T-helper 1 cell treated with Interleukin-12 subunit alpha and Interleukin-12 subunit beta and Interleukin-4 antibody, amounts not matched to agents 30 μg/mL and 1 μg/mL, for 36 hours (primary cell): Measurements from ENCODE around the gene TOX3.

Experiments used
- H3K27ac Mint-ChIP-seq: one replicate; pipeline ENCODE4 v1.8.0; 2021; ENCODE audit warnings: mild to moderate bottlenecking, mixed read lengths
- H3K27me3 Mint-ChIP-seq: one replicate; pipeline ENCODE4 v1.8.0; 2021; ENCODE audit warnings: low read depth, mixed read lengths
- H3K36me3 Mint-ChIP-seq: one replicate; pipeline ENCODE4 v1.8.0; 2021; ENCODE audit warnings: low read depth, mixed read lengths
- H3K4me1 Mint-ChIP-seq: one replicate; pipeline ENCODE4 v1.8.0; 2021; ENCODE audit warnings: low read depth, mixed read lengths
- H3K4me3 Mint-ChIP-seq: one replicate; pipeline ENCODE4 v1.8.0; 2021; ENCODE audit warnings: mild to moderate bottlenecking, moderate library complexity, mixed read lengths
- H3K9me3 Mint-ChIP-seq: one replicate; pipeline ENCODE4 v1.8.0; 2021; ENCODE audit warnings: mixed read lengths

Gene TOX3

GRCh38 chr16:52446080-52446479 lies 100.9 kb downstream of the TOX3 start:
- H3K27me3 Mint-ChIP-seq, result no peaks in the 10 kb centered on the region

DNA sequence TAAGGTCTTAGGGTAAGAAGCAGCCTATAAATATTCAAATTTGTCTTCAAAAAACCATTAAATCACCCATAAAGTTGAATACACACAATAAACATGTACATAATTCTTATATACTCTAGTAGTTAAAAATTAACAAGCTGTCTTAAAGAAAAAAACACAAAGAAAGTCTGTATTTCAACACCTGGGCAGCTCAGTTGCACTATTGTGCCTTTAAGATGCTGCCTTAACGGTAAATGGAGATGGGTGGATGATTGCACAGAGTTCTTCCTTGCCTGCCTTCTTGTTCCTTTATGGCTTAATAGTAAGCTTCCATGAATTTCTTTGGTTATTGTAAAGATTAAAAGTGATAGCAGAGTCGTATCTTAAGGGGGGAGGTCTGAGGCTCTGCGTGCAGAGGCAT lies 105.1 kb downstream of the TOX3 start:
- H3K4me3 Mint-ChIP-seq, result no peak overlapping the region
- no peaks in the 10 kb centered on the region for H3K4me1 Mint-ChIP-seq
- H3K27ac Mint-ChIP-seq, result no peak overlapping the region

More at GRCh38 chr16:52446080-52446479, 100.9 kb downstream of the TOX3 start:
- H3K27ac Mint-ChIP-seq, result no peak overlapping the region
- peaks cover 7% of the 10 kb centered on the region for H3K9me3 Mint-ChIP-seq
- H3K4me3 Mint-ChIP-seq, result no peak overlapping the region
- no peaks in the 10 kb centered on the region for H3K36me3 Mint-ChIP-seq
- H3K4me1 Mint-ChIP-seq, result no peaks in the 10 kb centered on the region

GRCh38 chr16:52440248-52440647 lies 106.7 kb downstream of the TOX3 start:
- H3K27ac Mint-ChIP-seq, result no peak overlapping the region
- H3K36me3 Mint-ChIP-seq, result no peaks in the 10 kb centered on the region
- no peaks in the 10 kb centered on the region for H3K4me1 Mint-ChIP-seq
- H3K27me3 Mint-ChIP-seq, result no peaks in the 10 kb centered on the region
- H3K4me3 Mint-ChIP-seq, result no peak overlapping the region
- peaks cover 9% of the 10 kb centered on the region for H3K9me3 Mint-ChIP-seq

More for the DNA sequence above, 105.1 kb downstream of the TOX3 start:
- Mint-ChIP-seq H3K27me3 (no peaks in the 10 kb centered on the region), H3K9me3 (peaks cover 9% of the 10 kb centered on the region), H3K36me3 (no peaks in the 10 kb centered on the region)

DNA sequence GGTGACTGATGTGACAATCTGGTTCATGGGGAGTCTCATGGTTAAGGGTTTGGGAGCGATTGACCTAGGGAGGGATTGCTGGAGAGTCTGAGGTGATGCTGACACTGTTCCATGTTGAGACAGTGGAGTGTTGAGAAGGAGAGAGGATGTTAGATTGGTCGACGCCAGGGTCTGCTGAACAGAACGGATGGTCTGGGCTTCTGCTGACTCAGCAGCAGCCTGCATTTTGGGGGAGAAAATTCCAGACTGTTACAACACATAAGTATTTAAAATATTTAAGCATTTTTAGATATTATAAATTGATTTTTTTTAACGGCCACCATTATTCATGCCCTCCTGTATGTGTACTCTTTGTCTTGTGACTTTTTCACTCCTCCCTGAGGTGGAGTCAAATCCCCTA lies 107.2 kb downstream of the TOX3 start:
- H3K27ac Mint-ChIP-seq, result no peak overlapping the region
- no peaks in the 10 kb centered on the region for H3K27me3 Mint-ChIP-seq
- no peak overlapping the region for H3K4me3 Mint-ChIP-seq
- no peaks in the 10 kb centered on the region for H3K4me1 Mint-ChIP-seq
- H3K9me3 Mint-ChIP-seq, result peaks cover 9% of the 10 kb centered on the region
- H3K36me3 Mint-ChIP-seq, result no peaks in the 10 kb centered on the region

- no peaks in the 10 kb centered on the region for H3K36me3 Mint-ChIP-seq
- no peaks in the 10 kb centered on the region for H3K4me1 Mint-ChIP-seq
- H3K9me3 Mint-ChIP-seq, result peaks cover 9% of the 10 kb centered on the region
- H3K4me3 Mint-ChIP-seq, result no peak overlapping the region
- no peaks in the 10 kb centered on the region for H3K27me3 Mint-ChIP-seq
- no peak overlapping the region for H3K27ac Mint-ChIP-seq
Observed at GRCh38 chr16:52439171-52439701, 107.7 kb downstream of the TOX3 start.

DNA sequence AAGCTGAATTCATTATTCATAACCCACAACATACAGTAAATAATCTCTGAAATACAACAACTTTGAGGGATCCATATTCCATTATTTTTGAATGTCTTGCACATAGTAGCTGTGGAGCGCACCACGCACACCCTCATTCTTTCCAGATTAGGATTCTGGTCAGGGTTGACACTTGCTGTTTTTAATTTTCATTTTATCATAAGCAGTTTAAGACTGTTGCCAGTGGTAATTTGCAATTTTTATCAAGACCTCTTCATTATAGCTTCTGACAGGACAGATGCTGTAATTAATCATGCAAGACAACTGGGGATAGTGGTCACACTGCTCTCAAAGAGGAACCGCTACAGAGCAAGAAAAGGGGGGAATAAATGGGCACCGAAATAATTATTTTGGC lies 109.7 kb downstream of the TOX3 start:
- Mint-ChIP-seq H3K4me3 (no peak overlapping the region), H3K27ac (no peak overlapping the region), H3K27me3 (no peaks in the 10 kb centered on the region), H3K9me3 (peaks cover 9% of the 10 kb centered on the region), H3K36me3 (no peaks in the 10 kb centered on the region), H3K4me1 (no peaks in the 10 kb centered on the region)

DNA sequence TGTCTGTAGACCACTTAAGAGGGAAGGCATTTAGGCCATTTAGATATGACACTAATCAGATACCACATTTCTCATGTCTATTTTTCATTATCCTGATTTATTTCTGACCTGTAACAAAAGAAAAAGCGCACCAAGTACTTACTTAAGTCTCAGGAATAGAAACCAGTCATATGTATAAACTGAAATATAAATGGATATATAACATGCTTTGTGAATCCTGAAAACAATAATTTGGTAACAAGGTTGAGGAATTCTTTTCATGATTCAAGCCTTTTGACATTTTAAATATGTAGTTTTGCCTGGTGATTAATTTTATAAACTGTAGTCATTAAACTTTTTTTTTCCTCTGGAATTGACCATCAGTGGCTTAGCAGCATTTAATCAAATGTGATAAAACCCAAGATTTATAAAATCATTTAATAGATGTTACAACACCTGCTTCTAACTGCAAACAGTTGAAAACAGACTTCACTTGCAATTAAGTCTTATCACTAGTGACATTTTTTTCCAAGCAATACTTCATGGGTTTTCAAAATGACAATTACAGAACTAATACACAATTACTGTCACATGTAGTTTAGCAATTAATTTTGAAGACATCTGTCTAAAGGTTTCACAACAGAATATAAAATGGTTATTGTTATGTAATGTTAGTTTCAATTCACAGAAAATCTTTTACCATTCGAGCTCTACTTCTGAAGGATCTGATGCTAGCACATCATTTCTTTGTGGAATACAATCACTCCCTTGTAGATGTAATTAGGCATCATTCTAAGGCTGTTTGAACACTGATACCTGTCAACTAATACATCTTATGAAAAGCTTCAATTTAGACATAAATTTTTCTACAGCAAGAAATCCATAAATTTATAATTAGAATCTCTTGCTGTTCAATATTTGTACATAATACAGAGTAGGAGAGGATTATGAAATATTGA lies 110.3 kb downstream of the TOX3 start:
- H3K4me3 Mint-ChIP-seq, result no peak overlapping the region
- no peaks in the 10 kb centered on the region for H3K4me1 Mint-ChIP-seq
- H3K36me3 Mint-ChIP-seq, result no peaks in the 10 kb centered on the region
- H3K9me3 Mint-ChIP-seq, result peaks cover 13% of the 10 kb centered on the region
- no peaks in the 10 kb centered on the region for H3K27me3 Mint-ChIP-seq
- H3K27ac Mint-ChIP-seq, result no peak overlapping the region

- Mint-ChIP-seq H3K4me3 (no peak overlapping the region), H3K9me3 (peaks cover 3% of the 10 kb centered on the region), H3K27me3 (no peaks in the 10 kb centered on the region), H3K27ac (no peak overlapping the region), H3K4me1 (no peaks in the 10 kb centered on the region), H3K36me3 (no peaks in the 10 kb centered on the region)
Observed at GRCh38 chr16:52434224-52434623, 112.7 kb downstream of the TOX3 start.

- Mint-ChIP-seq H3K4me3 (no peak overlapping the region), H3K36me3 (no peaks in the 10 kb centered on the region), H3K27me3 (no peaks in the 10 kb centered on the region), H3K4me1 (no peaks in the 10 kb centered on the region), H3K27ac (no peak overlapping the region), H3K9me3 (peaks cover 3% of the 10 kb centered on the region)
Observed at GRCh38 chr16:52433643-52434042, 113.3 kb downstream of the TOX3 start.

DNA sequence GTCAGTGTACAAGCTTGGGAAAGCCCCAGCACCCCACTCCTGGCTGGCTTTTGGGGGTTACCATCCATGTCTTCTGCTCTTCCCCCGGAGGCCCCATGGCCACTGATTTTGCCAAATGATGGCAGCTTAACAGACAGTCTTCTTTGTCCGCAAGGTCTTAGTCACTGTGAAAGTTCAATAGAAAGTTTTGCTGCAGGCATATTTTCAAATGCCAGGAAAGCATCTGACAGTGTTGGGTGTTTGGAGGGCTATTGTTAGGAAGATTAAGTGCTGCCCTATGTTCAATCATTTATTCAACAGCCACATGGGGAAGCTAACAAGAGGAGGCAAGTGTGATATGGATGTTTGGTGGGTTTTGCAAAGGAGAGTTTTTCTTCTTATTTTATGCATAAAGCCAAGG lies 122.4 kb downstream of the TOX3 start:
- H3K9me3 Mint-ChIP-seq, result no peaks in the 10 kb centered on the region
- H3K4me1 Mint-ChIP-seq, result no peaks in the 10 kb centered on the region
- no peak overlapping the region for H3K27ac Mint-ChIP-seq
- no peak overlapping the region for H3K4me3 Mint-ChIP-seq
- no peaks in the 10 kb centered on the region for H3K27me3 Mint-ChIP-seq
- H3K36me3 Mint-ChIP-seq, result no peaks in the 10 kb centered on the region

DNA sequence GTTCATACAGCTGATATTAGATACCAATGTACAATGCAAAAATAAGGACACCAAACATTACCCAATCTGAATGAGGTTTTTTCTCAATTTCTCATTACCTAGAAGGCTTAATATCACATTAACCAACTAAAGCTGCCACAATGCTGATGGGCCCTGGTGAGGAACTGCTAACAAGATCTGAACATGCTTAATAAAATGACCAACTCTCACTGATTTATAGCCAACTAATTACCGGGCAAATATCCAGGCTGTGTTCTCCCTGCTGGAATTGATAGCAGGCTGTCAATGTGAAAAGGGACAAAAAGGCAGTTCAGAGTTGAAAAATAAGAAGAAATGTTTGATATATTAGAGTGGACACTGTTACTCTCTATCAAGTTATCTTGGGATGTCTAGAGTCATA lies 124.6 kb downstream of the TOX3 start:
- Mint-ChIP-seq H3K36me3 (no peaks in the 10 kb centered on the region), H3K27me3 (no peaks in the 10 kb centered on the region), H3K4me1 (no peaks in the 10 kb centered on the region), H3K9me3 (peaks cover 4% of the 10 kb centered on the region), H3K4me3 (no peak overlapping the region), H3K27ac (no peak overlapping the region)

DNA sequence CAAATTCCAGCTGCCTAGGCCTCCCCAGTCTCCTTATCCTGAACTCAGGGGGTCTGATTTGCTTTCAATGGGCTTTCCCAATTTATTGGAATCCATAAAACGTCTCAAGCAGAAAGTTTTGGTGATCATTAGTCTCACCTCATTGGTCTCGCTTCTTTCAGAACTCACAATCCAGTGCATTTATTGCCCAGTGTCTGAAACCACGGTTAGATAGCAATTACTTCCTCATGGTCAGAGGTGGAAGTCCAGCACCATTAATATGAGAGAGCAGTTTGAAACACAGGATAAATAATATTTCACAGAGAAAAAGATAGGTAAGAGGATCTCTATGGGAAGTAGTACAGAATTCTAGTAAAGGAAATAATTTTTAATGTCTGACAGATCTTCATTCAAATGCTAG lies 128.7 kb downstream of the TOX3 start:
- Mint-ChIP-seq H3K4me3 (no peak overlapping the region), H3K9me3 (peaks cover 17% of the 10 kb centered on the region), H3K4me1 (no peaks in the 10 kb centered on the region), H3K36me3 (no peaks in the 10 kb centered on the region), H3K27ac (no peak overlapping the region), H3K27me3 (no peaks in the 10 kb centered on the region)

DNA sequence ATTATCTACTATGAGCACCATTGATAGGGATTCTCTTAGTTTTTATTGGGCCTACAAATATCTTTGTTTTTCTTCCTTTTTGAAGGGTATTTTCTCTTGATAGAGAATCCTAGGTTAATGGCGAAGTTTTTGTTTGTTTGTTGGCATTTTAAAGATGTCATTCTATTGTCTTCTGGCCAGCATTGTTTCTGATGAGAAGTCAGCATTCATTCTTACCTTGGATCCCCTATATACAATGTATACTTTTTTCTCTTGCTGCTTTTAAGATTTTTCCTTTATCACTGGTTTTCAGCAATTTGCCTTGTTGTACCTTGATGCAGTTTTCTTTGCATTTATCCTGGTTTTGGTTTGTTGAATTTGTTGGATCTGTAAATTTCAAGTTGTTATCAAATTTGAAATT lies 130.1 kb downstream of the TOX3 start:
- Mint-ChIP-seq H3K4me1 (no peaks in the 10 kb centered on the region), H3K36me3 (no peaks in the 10 kb centered on the region), H3K27ac (no peak overlapping the region), H3K9me3 (peaks cover 17% of the 10 kb centered on the region), H3K4me3 (no peak overlapping the region), H3K27me3 (no peaks in the 10 kb centered on the region)

- Mint-ChIP-seq H3K9me3 (peaks cover 7% of the 10 kb centered on the region), H3K4me3 (no peak overlapping the region), H3K36me3 (no peaks in the 10 kb centered on the region), H3K4me1 (no peaks in the 10 kb centered on the region), H3K27me3 (no peaks in the 10 kb centered on the region), H3K27ac (no peak overlapping the region)
Observed at GRCh38 chr16:52411011-52411410, 135.9 kb downstream of the TOX3 start.

GRCh38 chr16:52408191-52408845 lies 138.6 kb downstream of the TOX3 start:
- H3K4me1 Mint-ChIP-seq, result no peaks in the 10 kb centered on the region
- no peak overlapping the region for H3K27ac Mint-ChIP-seq
- no peak overlapping the region for H3K4me3 Mint-ChIP-seq
- no peaks in the 10 kb centered on the region for H3K36me3 Mint-ChIP-seq
- peaks cover 8% of the 10 kb centered on the region for H3K9me3 Mint-ChIP-seq
- H3K27me3 Mint-ChIP-seq, result no peaks in the 10 kb centered on the region
